Sigmoid colon (tissue), 4 donors: ENCODE measurements around the gene YKT6.

ENCODE experiments used
- CTCF ChIP-seq, 4 experiments: fragments of 450-650 bp in 3 of 4; fragments of 200-600 bp in 1 of 4; IDR thresholded peaks; one replicate each; pipeline ENCODE4 v1.5.1; 2016 to 2019; ENCODE audit warnings: antibody characterized with exemption in 4 of 4, mild to moderate bottlenecking in 3 of 4, moderate library complexity in 2 of 4
- POLR2AphosphoS5 ChIP-seq, 4 donors: sonication (generic); formaldehyde crosslinking; IDR thresholded peaks; one replicate each; pipeline ENCODE4 v1.6.1; 2017; ENCODE audit warnings: antibody characterized with exemption in 4 of 4

DNA sequence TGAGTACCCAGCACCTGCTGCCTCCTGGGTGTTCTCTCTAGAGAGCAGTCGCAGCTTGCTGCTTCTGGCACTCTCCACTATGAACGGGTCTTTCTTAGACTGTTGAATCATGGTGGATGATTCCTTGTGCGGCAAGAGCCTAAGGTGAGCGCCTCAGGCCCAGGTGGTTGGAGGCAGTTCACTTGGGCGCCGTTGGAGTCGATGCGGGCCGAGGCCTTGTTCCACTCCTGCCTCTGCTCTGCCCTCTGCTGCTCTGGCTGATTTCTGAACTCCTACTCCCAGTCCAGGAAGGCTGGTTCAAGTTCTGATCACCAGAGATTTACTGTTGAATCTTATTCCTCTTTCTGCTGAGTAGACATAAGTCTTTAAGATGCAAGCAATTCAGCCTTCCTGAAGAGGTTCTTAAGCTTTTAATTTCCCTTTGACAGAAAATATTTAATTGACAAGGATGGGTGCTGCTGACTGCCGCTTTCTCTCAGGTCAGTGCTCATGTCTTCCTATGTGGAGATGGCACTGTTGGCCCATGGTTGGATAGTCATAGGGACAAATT, 10.4 kb downstream of the YKT6 start:
- TF ChIP-seq POLR2AphosphoS5 (IDR thresholded peaks at IDR 0.05) (no peak), CTCF (IDR thresholded peaks at IDR 0.05) (no peak)
